Retina (tissue), 1 donor: ENCODE results near the gene JAK1.

ENCODE experiments used
- DNase-seq: peaks from one replicate; pipeline ENCODE4 v3.0.0-alpha.2; 2016

Gene JAK1

DNA sequence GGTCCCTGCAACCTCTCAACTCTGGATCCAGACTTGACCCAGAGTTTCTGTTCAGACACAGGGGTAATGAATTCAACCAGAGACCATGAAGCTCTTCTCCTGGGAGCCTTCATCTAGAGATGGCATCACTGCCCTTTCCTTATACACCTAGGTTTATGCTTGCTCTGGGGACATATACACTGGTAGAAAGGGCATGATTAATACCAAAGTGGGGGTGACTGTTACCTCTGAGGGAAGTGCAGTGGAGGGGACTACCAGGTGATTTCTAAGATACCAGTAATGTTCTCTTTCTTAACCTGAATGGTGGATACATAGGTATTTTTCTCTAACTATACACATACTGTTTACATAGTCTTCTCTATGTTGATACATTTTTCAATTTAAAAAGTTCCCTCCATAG is 48.4 kb downstream of the JAK1 start:
- no peak for DNase-seq

DNA sequence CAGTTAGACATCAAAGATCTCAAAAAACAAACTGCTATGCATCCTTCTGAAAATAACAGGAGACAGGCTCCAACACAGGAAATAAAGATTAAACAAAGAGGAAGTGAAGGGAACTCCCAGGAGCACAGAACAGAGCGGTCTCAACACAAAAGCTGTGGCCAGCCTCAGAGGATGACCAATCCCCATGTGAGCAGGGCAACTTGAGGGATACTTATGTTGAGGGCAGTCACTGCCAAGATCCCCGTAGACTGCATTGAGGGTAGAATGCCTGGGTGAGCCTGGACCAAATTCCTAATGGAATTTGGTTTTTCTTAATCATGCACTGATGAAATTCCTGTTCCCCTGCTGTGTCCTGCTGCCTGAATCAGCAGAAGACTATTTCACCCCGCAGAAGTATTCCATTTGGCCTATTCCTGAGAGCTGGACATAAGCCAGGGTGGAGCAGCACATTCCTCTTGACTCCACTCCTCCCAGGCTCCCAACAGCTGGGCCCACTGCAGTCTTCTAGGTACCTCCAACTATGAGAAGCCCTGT is 49.0 kb downstream of the JAK1 start:
- no peak for DNase-seq

- DNase-seq = no peak
These were observed 50.7 kb downstream of the JAK1 start for GRCh38 chr1:64915381-64916274.

DNA sequence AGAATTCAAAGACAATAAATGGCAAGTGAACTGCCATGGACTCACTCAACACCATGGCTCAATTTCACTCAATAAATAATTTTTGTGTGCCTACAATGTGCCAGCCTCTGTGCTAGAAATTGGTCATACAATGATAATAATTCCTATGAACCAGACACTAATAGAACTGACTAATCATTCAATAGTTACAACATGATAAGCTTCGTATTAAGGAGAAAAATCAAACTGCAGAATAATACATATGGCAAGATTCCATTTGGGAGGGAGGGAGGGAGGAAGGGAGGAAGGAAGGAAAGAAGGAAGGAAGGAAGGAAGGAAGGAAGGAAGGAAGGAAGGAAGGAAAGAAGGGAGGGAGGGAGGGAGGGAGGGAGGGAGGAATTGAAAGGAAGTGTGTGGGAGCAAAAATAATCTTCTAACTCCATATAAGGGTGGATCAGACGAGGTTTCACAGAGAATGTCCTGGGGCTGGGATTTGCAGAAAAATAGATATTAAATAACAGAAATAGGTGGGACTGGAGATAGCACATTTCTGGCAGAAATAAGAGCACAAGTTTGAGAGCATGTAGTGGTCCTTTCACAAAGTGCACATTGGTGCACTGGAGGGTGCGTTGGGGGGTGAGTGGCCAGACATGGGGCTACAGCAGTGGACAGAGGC is 52.9 kb downstream of the JAK1 start:
- DNase-seq = no peak

DNA sequence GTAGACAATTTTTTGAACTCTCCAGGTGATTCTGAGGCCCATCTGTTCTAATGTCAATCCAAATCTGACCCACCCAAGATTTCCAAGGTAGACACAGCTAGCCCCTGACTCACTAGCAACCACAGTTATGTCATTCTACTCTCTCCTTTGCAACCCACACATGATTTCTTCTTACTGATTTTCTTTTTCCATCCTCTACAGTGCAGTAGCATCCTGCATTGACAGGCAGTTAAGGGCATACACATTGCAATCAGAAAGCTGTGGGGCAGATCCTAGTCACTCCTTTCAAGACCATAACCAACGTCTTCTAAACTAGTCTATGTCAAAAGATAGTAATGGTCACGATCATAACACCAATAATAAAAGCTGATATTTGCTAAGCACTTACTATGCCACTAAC is 54.2 kb downstream of the JAK1 start:
- no peak for DNase-seq

DNA sequence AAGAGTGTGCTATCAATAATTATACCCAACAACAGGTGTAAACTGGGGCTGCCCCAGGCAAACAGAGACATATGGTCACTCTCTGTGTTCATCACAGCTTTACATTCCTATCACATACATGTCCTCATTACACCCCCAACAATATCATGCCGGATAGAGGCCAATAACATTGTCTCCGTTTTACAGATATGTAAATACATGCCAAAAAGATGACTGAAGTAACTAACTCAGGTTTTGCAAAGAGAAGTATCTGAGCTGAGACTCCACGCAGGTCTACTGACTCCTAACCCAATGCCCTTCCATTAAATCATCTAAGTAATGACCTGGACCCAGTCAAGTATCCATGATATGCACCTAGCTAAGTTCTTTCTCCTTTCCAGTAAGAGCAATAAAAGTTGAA is 55.0 kb downstream of the JAK1 start:
- DNase-seq = no peak

- no peak for DNase-seq
These were observed 57.3 kb downstream of the JAK1 start for GRCh38 chr1:64909031-64909430.

DNA sequence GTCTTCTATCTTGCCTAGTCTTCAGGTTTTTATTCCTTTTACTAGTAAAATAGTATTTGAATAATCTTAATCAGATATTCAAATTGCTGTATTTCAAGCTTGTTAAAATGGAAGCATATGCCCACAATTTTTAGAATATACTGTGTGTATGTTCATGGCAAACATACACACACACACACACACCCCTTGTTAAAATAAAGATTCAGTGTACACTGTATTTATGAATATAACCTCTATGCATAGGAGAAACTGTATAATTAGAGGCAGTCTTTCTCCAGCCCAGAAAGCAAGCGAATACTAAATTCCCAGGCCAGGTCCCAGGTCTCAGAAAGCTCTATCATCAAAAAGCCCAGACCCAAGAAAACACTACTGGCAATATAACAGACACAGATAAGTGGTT is 57.8 kb downstream of the JAK1 start:
- DNase-seq = no peak

- no peak for DNase-seq
These were observed 59.9 kb downstream of the JAK1 start for GRCh38 chr1:64906447-64906846.

- DNase-seq = no peak
These were observed 62.8 kb downstream of the JAK1 start for GRCh38 chr1:64903593-64903992.

DNA sequence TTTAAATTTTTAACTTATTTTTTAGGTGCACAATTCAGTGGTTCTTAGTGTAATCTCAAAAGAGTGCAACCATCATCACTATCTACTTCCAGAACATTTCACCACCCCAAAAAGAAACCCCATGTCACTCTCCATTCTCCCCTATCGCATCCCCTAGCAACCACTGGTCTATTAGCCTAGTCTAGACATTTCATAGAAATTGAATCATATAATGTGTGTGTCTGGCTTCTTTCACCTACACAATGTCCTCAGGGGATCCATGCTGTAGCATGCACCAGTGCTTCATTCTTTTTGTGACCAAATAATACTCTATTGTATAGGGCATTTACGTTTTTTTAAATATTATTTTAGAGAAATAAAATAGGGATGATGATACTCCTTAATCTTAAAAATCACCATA is 64.7 kb downstream of the JAK1 start:
- DNase-seq = no peak

GRCh38 chr1:64900916-64901315 is 65.4 kb downstream of the JAK1 start:
- DNase-seq = no peak

GRCh38 chr1:64898107-64898861 is 68.1 kb downstream of the JAK1 start:
- DNase-seq = no peak

- DNase-seq = no peak
These were observed 69.8 kb downstream of the JAK1 start for GRCh38 chr1:64896551-64896950.

DNA sequence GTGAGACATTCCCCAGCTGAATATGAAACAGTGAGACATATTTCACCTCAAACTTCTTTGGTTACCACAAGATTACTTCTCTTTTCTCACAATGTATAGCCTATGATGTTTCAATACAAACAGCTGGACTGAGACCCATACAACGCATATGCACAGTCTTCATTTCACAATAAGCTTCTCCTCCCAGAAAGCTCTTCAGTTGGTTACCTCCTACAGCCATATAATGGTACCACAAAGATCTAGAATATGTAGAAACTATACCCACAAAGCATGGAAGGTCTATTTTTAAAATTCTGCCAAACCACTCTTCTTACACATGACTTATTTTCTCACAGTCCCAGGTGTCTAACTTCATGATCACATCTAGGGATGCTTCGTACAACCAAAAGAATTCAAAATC is 70.8 kb downstream of the JAK1 start:
- DNase-seq = no peak

DNA sequence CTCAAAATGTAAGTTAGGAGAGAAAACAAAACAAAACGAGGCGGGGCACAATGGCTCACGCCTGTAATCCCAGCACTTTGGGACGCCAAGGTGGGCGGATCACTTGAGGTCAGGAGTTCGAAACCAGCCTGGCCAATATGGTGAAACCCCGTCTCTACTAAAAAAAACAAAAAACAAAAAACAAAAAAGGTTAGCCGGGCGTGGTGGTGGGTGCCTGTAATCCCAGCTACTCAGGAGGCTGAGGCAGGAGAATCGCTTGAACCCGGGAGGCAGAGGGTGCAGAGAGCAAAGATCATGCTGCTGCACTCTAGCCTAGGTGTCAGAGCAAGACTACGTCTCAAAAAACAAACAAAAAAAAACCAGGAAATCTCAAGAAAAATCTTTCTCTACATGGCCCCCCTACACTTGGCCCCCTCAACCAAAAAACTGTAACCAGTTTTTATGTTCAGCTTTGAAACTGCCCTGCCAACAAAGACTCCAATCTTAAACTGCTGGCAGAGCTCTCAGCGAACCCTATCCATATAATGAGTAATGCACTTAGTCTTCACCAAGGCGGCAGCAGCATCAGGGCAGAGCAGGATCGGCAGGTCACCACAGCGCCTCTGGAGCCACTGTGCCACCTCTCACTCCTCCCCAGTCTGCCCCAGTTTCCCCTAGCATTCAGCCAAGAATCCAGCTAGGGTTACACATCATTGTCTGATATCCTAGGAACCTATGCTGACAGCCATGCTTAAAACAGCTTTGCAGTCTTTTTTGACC is 71.7 kb downstream of the JAK1 start:
- no peak for DNase-seq

DNA sequence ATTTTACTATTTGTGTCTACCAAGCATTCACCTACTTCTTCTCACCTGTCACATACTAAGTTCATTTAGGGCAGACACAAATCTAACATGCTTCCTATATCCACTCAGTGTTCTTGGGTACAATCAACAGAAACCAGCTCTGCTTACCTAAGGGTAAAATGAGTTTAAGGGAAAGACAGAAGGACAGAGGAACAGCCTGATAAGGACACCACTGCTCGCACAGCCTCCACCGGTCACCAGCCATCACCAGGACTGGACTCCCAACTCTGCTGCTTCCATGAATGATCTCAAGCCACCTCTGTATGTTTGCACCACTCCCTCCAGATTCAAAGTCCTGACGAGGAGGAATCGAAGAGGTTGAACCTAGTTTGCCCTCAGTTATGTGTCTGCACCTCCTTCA is 72.4 kb downstream of the JAK1 start:
- DNase-seq = no peak

DNA sequence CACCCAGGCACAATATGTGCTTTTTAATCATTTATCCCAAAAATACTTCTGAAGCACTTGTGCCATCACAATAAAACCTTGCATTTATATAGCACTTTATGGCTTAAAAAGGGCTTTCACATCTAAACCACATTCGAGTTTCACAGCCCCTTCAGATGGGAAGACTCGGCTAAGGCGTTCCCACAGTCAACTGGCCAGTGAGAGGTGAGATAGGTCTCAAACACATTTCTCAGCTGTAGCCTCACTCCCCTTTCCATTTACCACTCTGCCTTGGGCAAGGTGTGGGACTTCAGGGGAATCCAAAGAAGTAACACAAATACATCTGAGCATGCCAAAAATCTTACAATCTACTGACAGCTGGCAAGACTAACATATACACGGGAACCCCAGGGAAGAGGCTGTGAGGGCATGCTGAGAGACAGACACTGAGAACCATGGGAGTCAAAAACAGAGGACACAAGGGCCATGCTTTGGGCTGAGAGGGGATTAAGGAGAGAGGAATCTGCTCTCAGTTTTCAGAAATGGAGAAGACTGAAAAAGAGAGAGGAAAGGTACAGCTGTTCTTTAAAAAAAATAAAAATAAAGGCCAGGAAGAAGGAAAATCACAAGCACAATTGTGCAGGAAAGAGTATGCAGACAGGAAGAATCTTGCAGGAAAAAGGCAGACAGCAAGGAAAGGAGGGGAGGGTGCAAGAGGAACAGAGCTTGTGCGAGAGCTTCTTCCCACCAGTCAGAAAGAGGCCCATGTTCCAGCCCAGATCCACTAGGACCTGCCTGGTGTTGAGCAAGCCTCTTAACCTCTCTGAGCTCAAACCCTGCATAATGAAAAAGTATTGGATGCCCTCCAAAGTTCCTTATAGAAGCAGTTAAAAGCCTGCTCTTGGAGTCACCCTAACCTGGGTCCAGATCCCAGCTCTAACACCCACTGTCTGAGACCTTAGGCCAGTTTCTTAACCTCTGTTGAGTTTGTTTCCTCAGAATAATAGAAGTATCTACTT is 73.5 kb downstream of the JAK1 start:
- DNase-seq = no peak

DNA sequence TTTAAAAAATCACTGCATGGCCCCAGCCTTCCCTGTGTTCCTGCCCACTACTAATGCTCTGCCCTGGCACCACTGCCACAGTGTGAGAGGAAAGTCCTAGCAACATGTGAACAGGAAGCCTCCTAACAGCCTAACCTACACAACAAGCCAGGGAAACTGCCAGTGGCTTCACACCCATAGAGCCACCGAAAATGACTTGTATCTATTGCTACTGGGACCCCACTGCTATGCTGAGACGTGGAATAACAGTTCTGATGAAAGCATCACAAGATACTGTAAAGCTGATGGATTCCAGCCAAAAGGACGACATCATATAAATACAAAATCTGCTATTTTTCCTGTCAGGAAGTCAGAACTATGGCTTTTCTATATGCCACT is 74.9 kb downstream of the JAK1 start:
- DNase-seq = no peak

DNA sequence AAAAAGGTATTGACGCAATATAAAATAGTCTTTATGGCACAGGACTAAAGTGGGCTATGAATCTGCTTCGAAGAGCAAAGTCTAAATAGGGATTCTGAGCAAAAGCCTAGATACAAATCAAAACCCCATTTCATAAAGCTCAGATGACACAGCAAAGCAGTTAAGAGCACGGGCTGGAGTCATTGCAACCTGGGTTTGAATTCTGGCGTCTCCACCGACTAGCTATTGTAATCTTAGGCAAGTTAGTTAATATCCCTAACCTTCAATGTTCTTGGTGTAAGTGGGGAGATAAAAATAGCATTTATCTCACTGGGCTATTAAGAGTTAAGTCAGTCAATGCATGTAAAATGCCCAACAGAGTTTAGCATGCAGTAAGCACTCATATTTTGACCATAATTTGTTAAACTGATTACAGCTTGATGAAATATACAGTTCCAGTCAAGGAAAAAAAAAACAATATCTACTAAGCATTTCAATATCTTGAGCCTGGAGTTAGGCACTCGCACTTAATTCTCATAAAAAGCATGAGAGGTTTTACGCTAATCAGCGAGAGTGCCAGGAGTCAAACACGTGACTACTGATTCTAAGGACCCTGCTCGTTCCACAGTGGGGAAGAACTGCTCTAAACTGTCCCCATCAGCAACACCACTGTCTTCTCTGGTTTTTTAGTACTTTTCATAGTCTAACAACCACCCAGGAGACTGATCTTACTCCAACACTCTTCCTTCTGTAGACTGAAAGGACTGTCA is 75.5 kb downstream of the JAK1 start:
- no peak for DNase-seq
